GM06990 (cell line): ENCODE results near the gene RPL22L1.

Experiments used
- DNase-seq: peaks from one replicate; pipeline ENCODE4 v3.0.0-alpha.2; 2011; ENCODE audit not compliant: insufficient read length; ENCODE audit errors: extremely low read depth
- H3K27me3 ChIP-seq: replicated peaks from 2 replicates; pipeline ENCODE4 v1.6.0; 2011; ENCODE audit warnings: low read length; ENCODE audit not compliant: control insufficient read depth, insufficient read depth
- H3K36me3 ChIP-seq: 2 replicates; pipeline ENCODE4 v1.5.1; 2011; ENCODE audit warnings: low read length; ENCODE audit not compliant: control insufficient read depth, insufficient read depth
- H3K4me3 ChIP-seq: replicated peaks from 2 replicates; pipeline ENCODE4 v1.5.1; 2011; ENCODE audit warnings: low read depth, mild to moderate bottlenecking, control low read depth, low read length
- TF ChIP-seq, protein P1 (sequence below): IDR thresholded peaks from 2 replicates; pipeline ENCODE4 v1.5.1; 2011; ENCODE audit warnings: low read length, control low read depth, mild to moderate bottlenecking, inconsistent platforms; ENCODE audit not compliant: insufficient read depth, poor library complexity, severe bottlenecking

RPL22L1 gene

DNA sequence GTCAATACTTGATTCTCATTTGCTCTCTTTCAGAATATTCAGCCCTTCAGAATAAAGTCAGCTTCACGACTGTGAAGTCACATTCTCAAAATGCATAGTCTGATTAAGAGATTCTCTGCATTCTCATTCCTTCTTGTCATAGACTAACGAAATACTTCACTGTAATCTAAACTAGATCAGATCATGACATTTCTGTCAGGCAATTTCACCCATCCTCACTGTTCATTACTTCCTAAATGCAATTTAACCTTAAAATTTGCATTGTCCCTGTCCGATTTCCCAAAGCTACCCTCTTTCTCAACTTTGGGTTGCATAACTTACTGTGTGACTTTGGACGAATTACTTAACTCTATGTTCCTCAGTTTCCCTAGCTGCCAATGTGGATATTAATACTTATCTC is 6.2 kb downstream of the RPL22L1 start:
- Histone ChIP-seq H3K4me3 (no peak overlapping the region), H3K27me3 (no peaks in the 10 kb centered on the region), H3K36me3 (peaks cover 3% of the 10 kb centered on the region; the same call in 1 of the 2 replicates)
- DNase-seq: no peak
- TF ChIP-seq, protein P1, sequence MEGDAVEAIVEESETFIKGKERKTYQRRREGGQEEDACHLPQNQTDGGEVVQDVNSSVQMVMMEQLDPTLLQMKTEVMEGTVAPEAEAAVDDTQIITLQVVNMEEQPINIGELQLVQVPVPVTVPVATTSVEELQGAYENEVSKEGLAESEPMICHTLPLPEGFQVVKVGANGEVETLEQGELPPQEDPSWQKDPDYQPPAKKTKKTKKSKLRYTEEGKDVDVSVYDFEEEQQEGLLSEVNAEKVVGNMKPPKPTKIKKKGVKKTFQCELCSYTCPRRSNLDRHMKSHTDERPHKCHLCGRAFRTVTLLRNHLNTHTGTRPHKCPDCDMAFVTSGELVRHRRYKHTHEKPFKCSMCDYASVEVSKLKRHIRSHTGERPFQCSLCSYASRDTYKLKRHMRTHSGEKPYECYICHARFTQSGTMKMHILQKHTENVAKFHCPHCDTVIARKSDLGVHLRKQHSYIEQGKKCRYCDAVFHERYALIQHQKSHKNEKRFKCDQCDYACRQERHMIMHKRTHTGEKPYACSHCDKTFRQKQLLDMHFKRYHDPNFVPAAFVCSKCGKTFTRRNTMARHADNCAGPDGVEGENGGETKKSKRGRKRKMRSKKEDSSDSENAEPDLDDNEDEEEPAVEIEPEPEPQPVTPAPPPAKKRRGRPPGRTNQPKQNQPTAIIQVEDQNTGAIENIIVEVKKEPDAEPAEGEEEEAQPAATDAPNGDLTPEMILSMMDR: no peak

- Histone ChIP-seq H3K4me3 (no peak overlapping the region), H3K27me3 (no peaks in the 10 kb centered on the region), H3K36me3 (peaks cover 3% of the 10 kb centered on the region; the same call in 1 of the 2 replicates)
- no peak for DNase-seq
- TF ChIP-seq, protein P1: no peak
Observed at GRCh38 chr3:170862618-170863374, 7.2 kb downstream of the RPL22L1 start.

DNA sequence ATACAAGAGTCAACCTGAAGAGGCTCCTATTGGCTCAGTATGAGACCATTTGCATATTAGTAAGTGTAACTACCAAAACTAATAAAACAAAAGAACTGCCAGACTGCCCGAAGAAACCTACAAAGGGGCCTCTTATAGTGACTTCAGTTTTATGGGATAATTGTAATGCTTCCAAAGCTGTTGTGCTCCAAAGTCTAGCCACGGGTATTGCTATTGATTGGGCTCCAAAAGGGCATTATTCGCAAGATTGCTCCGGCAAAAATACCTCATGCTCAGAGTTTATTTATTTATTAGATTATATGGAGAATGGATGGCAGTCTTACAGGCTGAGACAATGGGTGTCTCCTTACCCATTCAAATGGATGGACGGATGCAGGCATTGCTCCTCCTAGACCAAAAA is 11.4 kb downstream of the RPL22L1 start:
- Histone ChIP-seq H3K27me3 (no peaks in the 10 kb centered on the region; the same call in 1 of the 2 replicates), H3K36me3 (no peaks in the 10 kb centered on the region), H3K4me3 (no peak overlapping the region)
- no peak for DNase-seq
- TF ChIP-seq, protein P1: no peak

DNA sequence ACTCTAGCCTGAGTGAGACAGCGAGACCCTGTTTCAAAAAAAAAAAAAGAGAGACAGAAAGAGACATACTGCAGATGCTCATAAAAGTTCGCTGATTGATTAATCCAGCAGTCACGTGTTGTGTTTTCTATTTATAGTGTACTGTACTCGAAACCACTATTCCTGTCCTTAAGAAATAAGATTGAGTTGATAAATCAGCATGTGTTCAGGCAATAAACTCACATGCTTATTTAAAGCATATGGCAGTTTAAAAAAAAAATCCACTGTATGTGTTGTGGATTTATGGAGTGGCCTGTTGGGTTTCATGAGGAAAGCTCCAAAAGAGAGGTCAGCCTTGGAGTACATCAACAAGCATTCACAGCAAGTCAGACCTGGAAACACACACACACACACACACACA is 17.7 kb downstream of the RPL22L1 start:
- TF ChIP-seq, protein P1: no peak
- H3K4me3 ChIP-seq: no peak overlapping the region
- DNase-seq: no peak
- no peaks in the 10 kb centered on the region for H3K36me3 ChIP-seq
- no peaks in the 10 kb centered on the region; the same call in 1 of the 2 replicates for H3K27me3 ChIP-seq

DNA sequence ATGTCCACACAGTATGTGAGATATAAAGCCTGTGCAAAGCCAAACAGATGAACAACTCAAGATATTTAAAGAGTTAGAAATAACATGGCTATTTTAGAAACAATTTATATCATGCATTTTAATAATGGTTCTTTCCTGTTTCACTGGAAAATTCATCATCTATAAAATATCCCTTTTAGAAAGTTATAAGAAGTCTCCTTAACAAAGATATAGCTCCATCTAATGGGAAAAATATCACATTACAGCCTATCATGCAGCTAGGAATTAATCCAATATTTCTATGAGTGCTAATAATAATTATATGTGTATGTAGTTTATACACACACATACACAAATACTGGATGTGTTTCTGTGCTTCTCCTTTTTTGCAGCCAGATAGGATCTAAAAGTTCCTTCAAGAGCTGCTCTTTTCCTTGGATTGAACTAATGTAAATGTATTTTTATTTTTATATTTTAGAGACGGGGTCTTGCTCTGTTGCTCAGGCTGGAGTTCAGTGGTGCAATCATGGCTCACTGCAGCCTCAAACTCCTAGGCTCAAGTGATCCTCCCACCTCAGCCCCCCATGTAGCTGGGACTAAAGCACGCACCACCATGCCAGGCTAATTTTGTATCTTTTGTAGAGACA is 21.6 kb downstream of the RPL22L1 start:
- Histone ChIP-seq H3K4me3 (no peak overlapping the region), H3K27me3 (no peaks in the 10 kb centered on the region; the same call in 1 of the 2 replicates), H3K36me3 (no peaks in the 10 kb centered on the region)
- TF ChIP-seq, protein P1: no peak
- no peak for DNase-seq
